ENCODE results near the gene TBC1D22B. TPM values are rescaled to one million over a fixed set of nuclear protein-coding genes. Genes with fewer than 3 reads are reported as not detected.

TBC1D22B gene
- total and polyA plus RNA-seq, 9 of the 15 experiments (the other 6 are each of a cell fraction or from before 2014, with no cell fraction given) = 4.8 to 24.2 (median 13.5) TPM

- TF ChIP-seq ZNF551 (CRISPR knock-in tag; IDR thresholded peaks at IDR 0.05) = no peak
- no peak for TF ChIP-seq ZNF12 (CRISPR knock-in tag; IDR thresholded peaks at IDR 0.05)
Observed at GRCh38 chr6:37210313-37210968, 47.1 kb upstream of the TBC1D22B start (continued).

DNA sequence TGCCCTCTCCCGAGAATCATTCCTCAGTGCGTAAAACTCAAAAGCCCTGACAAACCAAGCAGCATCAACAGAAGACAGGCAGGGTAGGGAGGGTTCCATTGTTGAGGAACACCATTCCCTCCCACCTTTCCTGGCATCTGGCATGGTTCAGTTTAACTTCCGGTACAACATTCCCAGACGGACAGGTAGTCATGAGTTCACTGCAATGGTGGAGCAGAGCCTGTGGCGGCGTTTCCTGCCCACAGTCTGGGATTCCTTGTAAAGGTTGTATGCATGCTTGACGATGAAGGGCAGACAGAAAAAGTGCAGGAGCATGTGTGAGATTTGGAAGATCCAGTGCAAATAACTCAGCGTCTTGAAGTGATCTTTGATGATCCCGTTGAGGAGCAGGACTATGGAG, 45.3 kb upstream of the TBC1D22B start:
- ATAC-seq = no peak
- H3K9ac ChIP-seq (ENCODE audit: insufficient read depth in 1 of 2, low read depth in 2 of 2, low read length in 2 of 2) = no peak overlapping the region
- no peaks in the 10 kb centered on the region for H3K9me1 ChIP-seq (ENCODE audit: control insufficient read depth, insufficient read depth, low read length)
- H4K20me1 ChIP-seq (replicated peaks; ENCODE audit: control insufficient read depth, insufficient read depth, low read length) = no peaks in the 10 kb centered on the region
- peaks cover 20 to 32% of the 10 kb centered on the region in 2 experiments for H3K4me1 ChIP-seq (replicated peaks in 1 of 2; ENCODE audit: control insufficient read depth in 2 of 2, insufficient read depth in 2 of 2, low read length in 2 of 2)
- H3K4me3 ChIP-seq = no peak overlapping the region
- no peak for DNase-seq (ENCODE audit: extremely low read depth in 1 of 4, low spot score in 3 of 4)
- no peaks in the 10 kb centered on the region for H3K9me3 ChIP-seq (replicated peaks; ENCODE audit: control insufficient read depth, insufficient read depth, low read depth, low read length)
- no peaks in the 10 kb centered on the region for H3K36me3 ChIP-seq (ENCODE audit: control insufficient read depth, insufficient read depth, low read length)
- no peak overlapping the region for H3K4me2 ChIP-seq (ENCODE audit: insufficient read depth, low read length)
- FAIRE-seq = no peak
- H3K27ac ChIP-seq (ENCODE audit: extremely low read depth, low read depth, low read length) = no peak overlapping the region
- peak overlapping the region; percentile 48; the same call in 1 of the 2 replicates for H2AFZ ChIP-seq (ENCODE audit: low read depth, low read length)
- POLR2A ChIA-PET = interaction anchor here (1.0 to 1.6 kb wide), 3 partner anchors 10 to 187 kb away, joined by 5 to 10 read pairs (median 5); no protein-coding TSS in a partner anchor
- CTCF ChIA-PET (ENCODE audit: low intra/inter-chr PET ratio) = interaction anchor here (0.6 to 9.0 kb wide), 3 partner anchors 160 to 192 kb away, joined by 3 to 204 read pairs (median 5); no protein-coding TSS in a partner anchor
- TF ChIP-seq DEAF1 (CRISPR knock-in tag; IDR thresholded peaks at IDR 0.05) = no peak
- TF ChIP-seq MLLT1 (IDR thresholded peaks at IDR 0.05) = 0 out of 4 replicates have a peak, but pooled peaks of 1 of the 2 experiments have one; percentile 33
- BruUV-seq (replicated peaks) = no TSS peak
- H3K79me2 ChIP-seq (ENCODE audit: control insufficient read depth, insufficient read depth, low read length) = no peaks in the 10 kb centered on the region
- 87% methylated on average over 9 of the region's 9 CpGs for WGBS (ENCODE audit: insufficient coverage, low coverage, missing lambda C conversion rate)
- no peaks in the 10 kb centered on the region for H3K27me3 ChIP-seq (ENCODE audit: control insufficient read depth in 2 of 2, insufficient read depth in 2 of 2, low read length in 2 of 2)
- in situ Hi-C loops (cut with MboI) (loop anchor here (5.0 kb wide), 1 partner anchor 100 kb away; no protein-coding TSS in a partner anchor), intact Hi-C loops (cut with micrococcal nuclease) (loop anchor here (5.0 to 10.0 kb wide), 2 partner anchors 327 to 445 kb away; partner anchors contain the start of gene C6orf89)
